HepG2 (cell line): ENCODE data around the gene FMNL2. TPM values are rescaled to one million over a fixed set of nuclear protein-coding genes. Genes with fewer than 3 reads are reported as not detected.

ENCODE experiments used
- FOXP4 ChIP-seq: sonication (generic); formaldehyde crosslinking; IDR thresholded peaks from 2 replicates; pipeline ENCODE4 v1.4.0; 2020; ENCODE audit warnings: missing genetic modification reagents
- MAFF ChIP-seq: IDR thresholded peaks from 2 replicates; pipeline ENCODE4 v1.6.1; 2011; ENCODE audit warnings: low read depth, low read length, improper control_type of control experiment
- PHF21A ChIP-seq: sonication (generic); formaldehyde crosslinking; IDR thresholded peaks from 2 replicates; pipeline ENCODE4 v1.5.0; 2020; ENCODE audit warnings: mild to moderate bottlenecking, missing genetic modification reagents
- ZMYM4 ChIP-seq: sonication (generic); formaldehyde crosslinking; IDR thresholded peaks from 2 replicates; pipeline ENCODE4 v1.8.1; 2023; ENCODE audit warnings: mild to moderate bottlenecking, missing genetic modification reagents
- ZNF713 ChIP-seq: sonication (generic); formaldehyde crosslinking; IDR thresholded peaks from 2 replicates; pipeline ENCODE4 v1.4.0; 2020; ENCODE audit warnings: mild to moderate bottlenecking, missing genetic modification reagents
- polyA plus RNA-seq, 8 experiments: library from polyadenylated mRNA; depleted of rRNA in 3 of 8; stranded (reverse) in 7 of 8; unstranded in 1 of 8; fragments of >200 nt; fragmentation: Illumina TruSeq in 4 of 8; extraction: Trizol in 4 of 8; gene quantifications; 2 replicates each; pipeline versions ENCODE4 v1.2.1 to v1.2.3, GENCODE V29; 2011 to 2016; ENCODE audit warnings: low read depth in 4 of 8, missing spikeins in 1 of 8, mixed read lengths in 1 of 8; ENCODE audit not compliant: insufficient read depth in 1 of 8
- total RNA-seq, 5 experiments: library from RNA; depleted of rRNA; stranded (reverse); fragments of >200 nt; fragmentation: Illumina TruSeq; extraction: Trizol; gene quantifications; 2 replicates each; pipeline ENCODE4 v1.2.3, GENCODE V29; 2016; ENCODE audit warnings: low read depth in 1 of 5
- TF ChIP-seq, protein P1 (sequence below): sonication (generic); formaldehyde crosslinking; IDR thresholded peaks from 2 replicates; pipeline ENCODE4 v1.4.0; 2020; ENCODE audit warnings: missing genetic modification reagents
- TF ChIP-seq, protein P2 (sequence below): sonication (generic); formaldehyde crosslinking; IDR thresholded peaks from 2 replicates; pipeline ENCODE4 v1.8.1; 2023; ENCODE audit warnings: mild to moderate bottlenecking, missing genetic modification reagents

Gene FMNL2
- total and polyA plus RNA-seq, 2 of the 13 experiments (the other 11 are each of a cell fraction or from before 2014, with no cell fraction given) = 66.5 to 67.7 TPM

- TF ChIP-seq MAFF (0 out of 2 replicates have a peak, but pooled peaks have one; percentile 55), PHF21A (no peak), FOXP4 (0 out of 2 replicates have a peak, but pooled peaks have one; percentile 26), ZMYM4 (CRISPR knock-in tag) (0 out of 2 replicates have a peak, but pooled peaks have one; percentile 14), ZNF713 (CRISPR knock-in tag) (no peak)
- TF ChIP-seq, protein P1, sequence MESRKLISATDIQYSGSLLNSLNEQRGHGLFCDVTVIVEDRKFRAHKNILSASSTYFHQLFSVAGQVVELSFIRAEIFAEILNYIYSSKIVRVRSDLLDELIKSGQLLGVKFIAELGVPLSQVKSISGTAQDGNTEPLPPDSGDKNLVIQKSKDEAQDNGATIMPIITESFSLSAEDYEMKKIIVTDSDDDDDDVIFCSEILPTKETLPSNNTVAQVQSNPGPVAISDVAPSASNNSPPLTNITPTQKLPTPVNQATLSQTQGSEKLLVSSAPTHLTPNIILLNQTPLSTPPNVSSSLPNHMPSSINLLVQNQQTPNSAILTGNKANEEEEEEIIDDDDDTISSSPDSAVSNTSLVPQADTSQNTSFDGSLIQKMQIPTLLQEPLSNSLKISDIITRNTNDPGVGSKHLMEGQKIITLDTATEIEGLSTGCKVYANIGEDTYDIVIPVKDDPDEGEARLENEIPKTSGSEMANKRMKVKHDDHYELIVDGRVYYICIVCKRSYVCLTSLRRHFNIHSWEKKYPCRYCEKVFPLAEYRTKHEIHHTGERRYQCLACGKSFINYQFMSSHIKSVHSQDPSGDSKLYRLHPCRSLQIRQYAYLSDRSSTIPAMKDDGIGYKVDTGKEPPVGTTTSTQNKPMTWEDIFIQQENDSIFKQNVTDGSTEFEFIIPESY = peak; percentile 80
- TF ChIP-seq, protein P2, sequence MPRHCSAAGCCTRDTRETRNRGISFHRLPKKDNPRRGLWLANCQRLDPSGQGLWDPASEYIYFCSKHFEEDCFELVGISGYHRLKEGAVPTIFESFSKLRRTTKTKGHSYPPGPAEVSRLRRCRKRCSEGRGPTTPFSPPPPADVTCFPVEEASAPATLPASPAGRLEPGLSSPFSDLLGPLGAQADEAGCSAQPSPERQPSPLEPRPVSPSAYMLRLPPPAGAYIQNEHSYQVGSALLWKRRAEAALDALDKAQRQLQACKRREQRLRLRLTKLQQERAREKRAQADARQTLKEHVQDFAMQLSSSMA (CRISPR knock-in tag) = no peak
- TF ChIP-seq, all 625 proteins: peak for 9
Observed at GRCh38 chr2:152402780-152403759, 68.1 kb downstream of the FMNL2 start (continued).
